Fibroblast of skin of abdomen (primary cell): ENCODE data around the gene FBXO40.
A peak's percentile ranks its signal among the peaks of the same experiment; 100 is the strongest.

ENCODE experiments used
- DNase-seq: peaks from one replicate; pipeline ENCODE4 v3.0.0-alpha.2; 2013

The FBXO40 gene

GRCh38 chr3:121619691-121620090 lies 26.5 kb downstream of the FBXO40 start:
- DNase-seq, result no peak

DNA sequence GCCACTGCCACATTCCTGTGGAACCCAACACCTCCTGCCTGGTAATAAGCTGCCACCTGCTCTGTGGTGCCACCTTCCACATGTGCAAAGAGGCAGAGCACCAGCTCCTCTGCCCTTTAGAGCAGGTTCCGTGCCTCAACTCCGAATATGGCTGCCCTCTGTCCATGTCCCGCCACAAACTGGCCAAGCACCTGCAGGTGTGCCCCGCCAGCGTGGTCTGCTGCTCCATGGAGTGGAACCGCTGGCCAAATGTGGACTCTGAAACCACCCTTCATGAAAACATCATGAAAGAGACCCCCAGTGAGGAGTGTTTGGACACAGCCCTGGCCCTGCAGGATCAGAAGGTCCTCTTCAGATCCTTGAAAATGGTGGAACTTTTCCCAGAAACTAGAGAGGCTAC lies 28.3 kb downstream of the FBXO40 start:
- DNase-seq, result no peak

DNA sequence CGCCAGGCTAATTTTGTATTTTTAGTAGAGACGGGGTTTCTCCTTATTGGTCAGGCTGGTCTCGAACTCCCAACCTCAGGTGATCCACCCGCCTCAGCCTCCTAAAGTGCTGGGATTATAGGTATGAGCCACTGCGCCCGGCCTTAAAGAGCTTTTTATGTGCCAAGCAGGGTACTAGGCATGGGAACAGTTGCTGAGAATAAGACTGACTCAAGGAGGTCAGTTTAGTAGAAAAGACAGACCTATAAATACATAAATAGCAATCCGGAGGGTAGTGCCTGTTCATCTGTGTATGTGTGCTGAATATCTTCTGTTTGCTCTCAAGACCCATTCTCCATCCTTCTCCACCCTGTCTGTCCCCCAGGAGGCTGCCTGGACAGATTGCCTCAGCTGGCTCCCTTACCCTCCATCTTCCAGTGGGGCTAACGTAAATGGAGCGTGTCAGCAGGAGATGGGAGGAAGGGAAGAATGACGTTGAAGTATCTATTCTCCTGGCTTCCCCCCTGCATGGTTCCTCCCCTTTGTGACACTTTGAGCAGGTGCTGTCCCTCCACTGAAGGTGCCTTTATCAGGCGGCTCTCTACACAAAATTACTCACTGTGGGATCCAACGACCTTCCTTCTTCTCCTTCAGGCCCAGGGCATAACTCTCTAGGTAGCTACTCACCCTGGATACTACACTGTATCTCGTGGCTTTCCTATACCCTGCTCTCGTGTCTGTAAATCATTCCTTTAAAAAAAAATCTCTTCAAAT lies 31.1 kb downstream of the FBXO40 start:
- DNase-seq, result no peak

- no peak for DNase-seq
Measured at GRCh38 chr3:121626495-121626894, 33.3 kb downstream of the FBXO40 start.

GRCh38 chr3:121627211-121627610 lies 34.0 kb downstream of the FBXO40 start:
- no peak for DNase-seq

DNA sequence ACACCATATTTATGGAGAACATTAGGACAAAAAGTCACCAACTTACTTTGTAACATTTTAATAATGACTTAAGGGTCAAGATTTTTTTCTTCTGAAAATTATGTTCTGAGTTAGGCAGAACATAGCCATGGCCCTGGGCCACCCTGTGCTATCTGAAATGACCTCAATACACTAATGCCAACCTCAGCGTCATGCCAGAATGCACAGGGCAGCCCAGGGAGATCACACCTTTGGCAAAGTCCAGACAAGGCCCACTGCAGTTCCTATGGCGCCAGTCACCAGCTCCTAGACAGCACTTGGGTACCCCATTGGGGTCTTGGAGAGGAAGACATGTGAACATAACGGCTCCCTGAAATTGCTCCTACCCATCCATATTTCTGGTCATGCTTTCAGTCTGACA lies 34.4 kb downstream of the FBXO40 start:
- no peak for DNase-seq

DNA sequence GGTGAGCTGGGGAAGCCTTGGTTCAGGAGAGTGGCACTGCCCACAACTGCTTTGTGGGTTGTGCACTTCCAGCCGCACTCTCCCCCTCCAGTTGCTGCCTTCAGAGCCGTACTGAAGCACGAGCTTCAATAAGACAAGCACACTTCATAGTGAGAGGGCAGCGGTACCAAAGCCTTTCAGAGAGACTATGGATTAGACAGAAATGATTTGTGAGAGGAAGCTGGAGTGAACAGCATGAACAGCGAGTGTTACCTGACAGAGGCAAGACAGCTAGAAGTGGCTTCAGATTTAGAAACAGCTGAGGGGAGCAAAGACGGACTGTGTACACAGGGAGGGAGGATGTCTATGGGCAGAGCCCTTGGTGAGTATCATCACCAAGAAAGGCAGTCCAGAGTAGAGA lies 36.4 kb downstream of the FBXO40 start:
- DNase-seq, result no peak

DNA sequence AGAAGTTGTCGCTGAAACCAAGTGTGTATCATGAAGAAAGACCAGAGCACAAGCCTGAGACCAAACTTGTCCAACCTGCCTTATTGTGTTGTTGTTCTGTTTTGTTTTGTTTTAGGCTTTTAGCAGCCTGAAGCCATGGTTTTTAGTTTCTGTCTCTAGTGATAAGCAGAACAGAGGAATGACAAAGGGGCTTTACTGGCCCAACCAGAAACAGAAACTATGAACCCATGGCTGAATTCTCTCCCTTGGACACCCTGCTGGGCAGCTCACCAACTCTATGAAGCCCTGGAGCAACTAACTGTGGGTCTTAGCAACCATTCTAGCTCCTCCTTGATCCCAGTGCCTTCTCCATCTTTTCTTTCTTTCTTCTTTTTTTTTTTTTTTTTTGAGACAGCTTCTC lies 37.2 kb downstream of the FBXO40 start:
- no peak for DNase-seq

- no peak for DNase-seq
Measured at GRCh38 chr3:121637922-121638321, 44.7 kb downstream of the FBXO40 start.

- no peak for DNase-seq
Measured at GRCh38 chr3:121641127-121641526, 47.9 kb downstream of the FBXO40 start.

DNA sequence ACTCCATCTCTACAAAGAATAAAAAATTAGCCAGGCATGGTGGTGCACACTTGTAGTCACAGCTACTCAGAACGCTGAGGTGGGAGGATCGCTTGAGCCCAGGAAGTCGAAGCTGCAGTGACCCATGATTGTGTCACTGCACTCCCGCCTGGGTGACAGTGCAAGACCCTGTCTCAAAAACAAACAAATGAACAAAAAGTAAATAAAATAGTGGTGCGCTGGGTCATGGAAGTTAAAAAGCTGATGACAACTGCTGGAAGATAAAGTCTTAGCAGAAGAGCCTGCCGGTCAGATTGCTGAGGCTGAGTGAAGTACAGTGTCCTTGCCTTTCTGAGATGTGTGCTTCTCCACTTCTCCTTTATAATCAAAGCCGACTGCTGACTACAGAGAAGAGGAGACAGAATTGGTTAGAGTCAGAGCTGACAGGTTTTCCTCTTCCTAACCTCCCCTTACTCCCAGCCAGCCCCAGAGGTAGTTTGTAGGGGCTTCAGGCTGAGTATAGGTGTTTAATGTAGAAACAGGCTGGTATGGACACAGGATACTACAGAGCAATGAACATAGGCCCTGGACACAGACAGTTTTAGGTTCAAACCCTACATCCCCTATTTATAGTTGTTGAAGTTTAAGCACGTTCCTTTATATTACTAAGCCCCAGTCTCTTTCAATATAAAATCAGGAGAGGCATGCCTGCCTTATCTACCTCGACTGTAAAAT lies 49.6 kb downstream of the FBXO40 start:
- no peak for DNase-seq

GRCh38 chr3:121645054-121645453 lies 51.9 kb downstream of the FBXO40 start:
- no peak for DNase-seq

GRCh38 chr3:121648219-121648958 lies 55.2 kb downstream of the FBXO40 start:
- DNase-seq, result no peak

DNA sequence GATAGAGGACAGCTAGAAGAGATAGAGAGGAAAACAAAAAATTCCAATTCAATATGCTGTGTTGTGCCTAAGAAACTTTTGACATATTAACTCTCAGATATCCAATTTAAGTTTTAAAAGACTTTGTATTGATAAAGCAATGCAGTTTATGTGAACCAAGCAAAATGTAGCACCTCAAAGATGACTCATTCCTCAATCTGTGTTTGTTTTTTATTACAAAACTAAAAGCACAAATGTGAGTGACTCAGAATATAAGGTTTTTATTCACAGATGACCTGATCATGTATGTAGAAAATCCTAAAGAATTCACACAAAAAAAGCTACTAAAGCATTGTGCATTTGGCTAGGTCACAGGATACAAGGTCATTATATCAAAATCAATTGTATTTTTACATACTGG lies 56.5 kb downstream of the FBXO40 start:
- no peak for DNase-seq

- DNase-seq, result peak; percentile 8
Measured at GRCh38 chr3:121651684-121652083, 58.5 kb downstream of the FBXO40 start.

- no peak for DNase-seq
Measured at GRCh38 chr3:121654493-121655385, 61.6 kb downstream of the FBXO40 start.

DNA sequence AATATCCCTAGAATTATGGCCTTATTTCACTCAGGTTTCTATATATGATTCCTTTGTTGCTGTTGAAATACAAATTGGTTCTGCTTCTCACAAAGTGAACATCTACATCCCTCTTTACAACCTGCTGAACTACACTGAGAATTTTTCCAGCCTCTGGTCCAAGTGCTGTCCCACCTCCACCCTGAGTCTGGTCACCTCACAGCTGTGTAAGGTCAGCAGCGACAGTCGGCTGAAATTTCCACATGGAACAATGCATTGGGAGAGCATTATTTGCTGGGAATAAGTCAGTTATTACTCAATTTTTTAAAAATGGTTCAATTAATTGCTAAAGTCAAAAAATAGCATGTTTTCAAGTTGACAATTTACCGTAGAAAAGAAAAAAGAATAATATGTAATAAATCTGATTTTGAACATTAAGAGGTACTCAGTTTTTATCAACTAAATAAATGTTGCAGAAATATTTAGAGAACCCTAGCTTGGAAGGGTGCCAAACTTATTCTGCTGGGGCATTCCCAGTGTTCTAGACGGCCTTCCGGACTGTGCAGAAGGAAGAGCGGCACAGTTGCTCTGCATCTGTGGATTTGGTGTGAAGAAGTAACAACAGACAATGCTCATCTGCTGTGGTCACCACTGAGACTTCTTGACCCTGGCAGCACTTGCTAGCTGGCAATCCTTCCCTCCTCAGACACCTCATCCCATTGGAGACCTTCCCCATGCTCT lies 65.7 kb downstream of the FBXO40 start:
- no peak for DNase-seq

DNA sequence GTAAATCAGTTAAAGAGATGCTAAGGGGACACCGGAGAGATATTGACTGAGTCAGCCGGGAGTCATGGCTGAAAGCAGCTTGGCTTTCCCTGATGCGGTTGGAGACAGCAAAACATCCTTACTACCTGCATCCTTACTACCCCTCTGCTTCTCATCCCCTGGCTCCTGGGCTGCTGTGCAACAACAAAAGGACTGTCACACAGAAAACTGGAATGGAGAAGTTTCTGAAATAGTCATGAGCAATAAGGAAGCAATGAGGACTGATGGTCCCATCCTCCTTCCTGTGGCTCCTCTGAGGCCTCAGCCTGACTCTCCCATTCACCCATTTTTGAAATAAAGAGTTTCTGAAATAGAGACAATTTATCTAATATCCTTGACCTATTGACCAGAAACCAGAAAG lies 66.4 kb downstream of the FBXO40 start:
- DNase-seq, result no peak

DNA sequence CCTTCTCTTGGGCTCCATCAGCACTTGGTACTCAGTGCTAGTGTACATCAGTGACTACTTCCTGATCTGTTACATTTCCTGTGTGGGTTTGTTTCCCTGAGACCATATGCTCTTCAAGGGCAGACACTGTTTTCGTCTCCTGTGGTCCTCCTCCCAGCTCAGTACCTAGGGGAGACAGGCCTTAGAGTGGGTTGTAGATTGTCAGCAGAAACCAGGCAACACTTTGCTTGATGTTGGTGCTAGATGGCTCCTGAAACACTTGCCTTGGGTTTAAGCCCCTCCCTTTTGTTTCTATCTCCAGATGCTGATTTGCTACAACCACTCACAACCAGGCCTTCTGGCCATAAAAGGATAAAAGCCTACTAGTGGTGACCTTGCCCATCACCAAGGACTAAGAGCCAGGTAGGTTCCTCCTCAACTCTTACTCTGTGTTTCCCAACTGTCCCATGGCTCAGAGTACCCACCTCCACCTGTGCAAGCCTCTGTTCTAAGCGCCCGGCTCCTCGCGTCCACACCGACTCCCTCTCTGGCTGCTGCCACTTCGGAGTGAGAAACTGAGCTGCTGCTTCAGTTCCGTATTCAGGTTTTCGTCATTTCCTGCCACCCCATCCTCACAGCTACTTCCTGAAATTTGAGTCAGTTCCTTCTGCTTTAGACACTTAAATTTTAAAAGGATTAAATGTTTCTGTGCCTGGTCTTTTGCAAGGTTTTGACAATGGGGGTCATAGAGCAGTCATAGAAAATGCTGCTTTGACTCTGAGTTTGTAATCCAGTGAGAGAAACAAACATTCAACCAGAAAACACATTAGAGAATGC lies 67.4 kb downstream of the FBXO40 start, which contains the start of gene HCLS1:
HCLS1 (minus strand) TSS at position 548 of the 816 bp plus-strand sequence. CDS start 2,556 bp downstream, outside the sequence.
- DNase-seq, result no peak

DNA sequence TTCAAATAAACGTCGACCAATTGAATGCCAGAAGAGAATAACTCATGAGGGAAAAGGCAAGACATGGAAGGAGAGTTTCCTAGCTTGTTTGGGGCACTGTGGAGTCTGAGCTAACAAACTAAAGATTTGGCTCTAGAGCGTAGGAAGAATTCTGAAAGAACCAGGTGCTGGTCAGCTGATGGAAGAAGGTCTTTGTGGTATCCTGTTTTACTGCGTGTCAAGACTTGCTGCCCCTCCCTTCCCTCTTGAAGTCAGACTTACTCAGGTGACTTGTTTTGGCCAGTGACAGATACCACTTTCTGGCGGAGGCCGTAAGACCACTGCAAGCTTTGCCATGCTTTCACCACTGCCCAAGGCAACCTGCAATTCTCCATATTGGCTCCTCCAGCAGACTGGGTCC lies 68.2 kb downstream of the FBXO40 start:
- no peak for DNase-seq

DNA sequence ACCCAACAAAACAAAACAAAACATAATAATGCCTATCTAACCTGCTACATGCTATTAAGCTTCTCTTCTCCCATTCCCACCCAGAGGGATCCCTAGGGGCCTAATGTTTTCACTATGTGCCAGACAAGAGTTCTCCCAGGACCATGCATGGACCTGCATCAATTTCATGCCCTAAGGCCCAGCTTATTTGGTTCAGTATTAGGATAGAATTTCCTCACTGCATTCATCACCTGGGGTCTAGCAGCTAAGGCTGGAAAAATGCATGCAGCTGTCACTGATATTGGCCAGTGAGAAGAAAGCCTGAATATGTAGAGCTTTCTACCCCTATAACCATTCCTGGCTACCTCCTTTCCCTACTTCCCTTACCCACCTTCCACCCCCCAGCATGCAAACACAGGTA lies 69.6 kb downstream of the FBXO40 start:
- no peak for DNase-seq
